Muscle of leg (tissue), 11 donors: ENCODE results near the gene KCNJ16. TPM values are rescaled to one million over a fixed set of nuclear protein-coding genes. Genes with fewer than 3 reads are reported as not detected.

Source experiments
- DNase-seq: peaks from one replicate; pipeline ENCODE4 v3.0.0; 2013
- H3K27ac ChIP-seq: one replicate; pipeline ENCODE4 v1.5.1; 2013; ENCODE audit warnings: mild to moderate bottlenecking, low read length, control low read depth
- H3K27me3 ChIP-seq: one replicate; pipeline ENCODE4 v1.6.1; 2013; ENCODE audit warnings: low read length; ENCODE audit not compliant: control insufficient read depth, insufficient read depth
- H3K36me3 ChIP-seq: one replicate; pipeline ENCODE4 v1.6.1; 2013; ENCODE audit warnings: low read length; ENCODE audit not compliant: control insufficient read depth, insufficient read depth
- H3K4me1 ChIP-seq: one replicate; pipeline ENCODE4 v1.6.1; 2013; ENCODE audit warnings: low read length; ENCODE audit not compliant: control insufficient read depth, insufficient read depth
- H3K4me3 ChIP-seq: one replicate; pipeline ENCODE4 v1.5.1; 2013; ENCODE audit warnings: low read length, control low read depth
- H3K9me3 ChIP-seq: replicated peaks from 2 replicates; pipeline ENCODE4 v1.6.1; 2013; ENCODE audit warnings: low read depth, low read length; ENCODE audit not compliant: control insufficient read depth
- WGBS: methylation state at CpG from one replicate; pipeline ENCODE4 v1.1.5; 2013; ENCODE audit warnings: missing lambda C conversion rate; ENCODE audit not compliant: insufficient coverage; 5-methylcytosine and 5-hydroxymethylcytosine counted together
- polyA plus RNA-seq, 8 donors: library from polyadenylated mRNA; unstranded; fragments of 120-200 nt; gene quantifications; one replicate each; pipeline versions ENCODE4 v1.2.1 to v1.2.3, GENCODE V29; 2013; ENCODE audit warnings: inconsistent platforms in 1 of 8, low replicate concordance in 1 of 8; ENCODE audit not compliant: insufficient read length in 8 of 8, insufficient read depth in 1 of 8
- total RNA-seq: library from RNA; stranded (reverse); fragments of 120-200 nt; gene quantifications from one replicate; pipeline ENCODE4 v1.2.4, GENCODE V29; 2013

KCNJ16 gene
- total and polyA plus RNA-seq, 9 donors: 0.08 to 0.79 (median 0.19) TPM

DNA sequence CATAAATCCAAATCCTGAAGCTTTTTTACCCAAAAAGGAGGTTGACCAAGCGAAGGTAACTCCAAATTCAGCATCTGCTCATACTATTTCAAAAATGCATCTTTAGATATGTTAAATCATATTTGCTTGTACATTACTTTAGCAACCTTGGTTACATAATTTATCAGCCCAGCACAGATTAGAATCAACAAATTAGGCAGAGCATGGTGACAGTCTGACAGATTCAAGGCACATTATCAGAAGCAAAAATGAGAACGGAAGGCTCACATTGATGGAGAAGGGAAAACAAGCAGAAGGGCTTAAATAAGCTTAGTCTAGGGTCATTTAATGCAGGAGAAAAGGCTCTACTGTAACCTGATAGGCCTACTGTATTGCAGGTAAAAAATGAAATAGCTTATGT, 90.4 kb downstream of the KCNJ16 start:
- WGBS: 50% methylated on average over 1 of the region's 2 CpGs
- Histone ChIP-seq H3K27ac (no peak overlapping the region), H3K4me3 (no peak overlapping the region), H3K9me3 (no peaks in the 10 kb centered on the region), H3K4me1 (peaks cover 8% of the 10 kb centered on the region), H3K36me3 (no peaks in the 10 kb centered on the region), H3K27me3 (peaks cover 11% of the 10 kb centered on the region)
- DNase-seq: no peak

DNA sequence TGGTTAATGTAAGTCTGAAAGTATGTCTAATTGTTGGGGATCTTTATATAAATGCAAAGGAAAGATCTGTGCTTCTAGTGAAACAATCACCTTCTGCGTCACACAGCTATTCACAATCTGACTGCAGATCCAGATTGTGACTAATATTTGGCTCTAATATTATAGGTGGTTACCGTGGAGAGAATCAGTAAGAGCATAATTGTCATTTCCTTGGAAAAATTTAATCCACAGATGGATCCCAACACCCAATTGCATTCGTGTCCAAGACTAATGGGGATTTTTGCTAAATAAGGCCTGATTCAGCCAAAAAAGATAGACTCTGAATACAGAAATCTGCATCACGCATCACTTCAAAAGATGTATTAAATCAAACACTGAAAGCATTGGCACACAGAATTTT, 91.6 kb downstream of the KCNJ16 start:
- peaks cover 11% of the 10 kb centered on the region for H3K27me3 ChIP-seq
- H3K4me3 ChIP-seq: no peak overlapping the region
- no CpG with 5 or more reads among the region's 4 CpGs for WGBS
- no peaks in the 10 kb centered on the region for H3K9me3 ChIP-seq
- no peak overlapping the region for H3K27ac ChIP-seq
- peak; percentile 36 for DNase-seq
- H3K4me1 ChIP-seq: peaks cover 8% of the 10 kb centered on the region
- no peaks in the 10 kb centered on the region for H3K36me3 ChIP-seq

DNA sequence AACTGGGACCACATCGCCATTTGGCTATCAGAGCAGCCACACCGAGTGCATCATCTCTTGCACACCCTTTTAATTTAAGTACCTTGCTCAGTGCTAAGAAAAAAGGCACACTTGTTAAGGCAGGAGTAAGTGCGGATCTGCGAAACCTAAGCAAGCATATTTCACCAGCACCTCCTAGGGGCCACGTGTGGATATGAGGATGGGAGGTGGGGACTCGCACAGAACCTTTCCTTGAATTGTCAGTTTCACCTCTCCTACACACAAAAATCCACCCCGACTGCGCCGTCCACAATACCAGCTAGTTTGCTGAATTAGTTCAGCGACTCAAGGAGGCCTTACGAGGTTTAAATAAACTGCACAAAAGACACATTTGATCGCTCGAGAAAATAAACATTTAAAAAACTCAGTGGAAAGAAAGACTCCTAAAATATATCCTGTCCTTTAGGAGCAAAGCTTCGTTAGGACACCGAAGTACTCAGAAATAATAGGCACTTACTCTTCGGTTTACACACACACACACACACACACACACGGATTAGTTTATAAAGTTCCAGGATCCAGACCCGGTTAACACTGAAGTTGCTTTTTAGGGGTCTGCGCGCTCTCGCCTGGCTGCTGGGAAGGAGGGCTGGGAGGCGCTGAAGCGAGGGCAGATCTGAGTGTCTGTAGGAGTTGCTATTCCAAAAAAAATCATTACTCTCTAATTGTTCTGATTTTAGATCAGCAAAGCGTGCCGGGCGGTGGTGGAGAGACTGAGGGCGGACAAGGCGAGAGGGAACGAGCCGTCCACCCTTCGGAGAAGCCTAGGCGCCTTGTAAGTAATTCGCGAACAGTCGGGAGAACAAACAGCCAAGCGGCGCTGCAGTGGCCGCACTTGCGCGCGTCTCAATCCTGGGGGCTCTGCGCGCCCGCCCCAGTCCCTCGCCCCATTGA, 93.3 kb downstream of the KCNJ16 start:
- Histone ChIP-seq H3K4me1 (peaks cover 8% of the 10 kb centered on the region), H3K27me3 (peaks cover 11% of the 10 kb centered on the region), H3K9me3 (no peaks in the 10 kb centered on the region), H3K27ac (peak overlapping the region; percentile 94), H3K36me3 (no peaks in the 10 kb centered on the region), H3K4me3 (peak overlapping the region; percentile 77)
- DNase-seq: peak; percentile 88
- WGBS: 0% methylated on average over 28 of the region's 45 CpGs

DNA sequence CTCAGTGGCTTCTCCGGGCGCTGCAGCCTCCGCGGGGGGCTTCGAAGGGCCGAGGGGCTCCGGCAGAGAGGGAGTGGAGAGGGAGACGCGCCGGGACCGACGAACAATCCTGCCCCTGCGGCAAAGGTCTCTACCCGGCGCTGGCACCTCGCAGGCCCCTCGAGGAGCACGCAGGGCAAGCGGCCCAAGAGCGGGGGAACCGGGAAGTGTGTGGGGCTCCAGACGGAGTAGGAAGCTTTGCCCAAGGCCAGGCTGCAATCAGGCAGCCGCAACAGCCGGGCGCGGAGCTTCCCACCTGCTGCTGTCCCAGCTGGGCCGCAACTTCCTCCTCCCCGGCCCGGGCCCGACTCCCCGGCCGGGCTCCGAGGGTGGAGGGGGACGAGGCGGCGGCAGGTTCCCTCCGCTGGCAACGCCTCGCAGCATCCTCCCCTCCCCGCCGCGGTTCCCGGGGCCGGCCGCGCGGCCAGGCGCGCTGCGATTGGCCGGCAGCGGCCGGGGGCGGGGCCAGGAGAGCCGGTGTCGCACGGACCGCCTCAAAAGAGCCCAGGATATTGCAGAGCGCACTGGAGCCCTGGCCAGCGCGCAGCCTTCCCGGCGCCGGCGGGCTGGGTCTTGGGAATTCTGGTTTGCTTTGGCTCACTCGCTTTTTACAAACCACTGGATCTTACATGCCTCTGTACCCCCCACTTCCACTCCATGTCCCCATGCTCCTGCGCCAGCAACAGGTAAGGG, 94.1 kb downstream of the KCNJ16 start, which contains the start of gene KCNJ2:
TSS of gene KCNJ2 (plus strand) at position 556 of the 732 bp plus-strand sequence. CDS start 5,508 bp downstream, outside the sequence.
- Histone ChIP-seq H3K4me1 (peaks cover 8% of the 10 kb centered on the region), H3K27me3 (peaks cover 11% of the 10 kb centered on the region), H3K4me3 (peak within 1 kb of the TSS; percentile 77), H3K27ac (peak within 1 kb of the TSS; percentile 94), H3K36me3 (no peaks in the 10 kb centered on the region), H3K9me3 (no peaks in the 10 kb centered on the region)
- 0% methylated on average over 67 of the region's 67 CpGs for WGBS
- peak; percentile 95 for DNase-seq

- peaks cover 11% of the 10 kb centered on the region for H3K27me3 ChIP-seq
- peaks cover under 1% of the 10 kb centered on the region for H3K36me3 ChIP-seq
- H3K4me1 ChIP-seq: peaks cover 8% of the 10 kb centered on the region
- 8% methylated on average over 19 of the region's 24 CpGs for WGBS
- peak; percentile 82 for DNase-seq
- peak overlapping the region; percentile 87 for H3K27ac ChIP-seq
- peak overlapping the region; percentile 64 for H3K4me3 ChIP-seq
- no peaks in the 10 kb centered on the region for H3K9me3 ChIP-seq
These were observed 94.9 kb downstream of the KCNJ16 start for GRCh38 chr17:70169709-70170597.

GRCh38 chr17:70171159-70171558, 96.1 kb downstream of the KCNJ16 start:
- DNase-seq: peak; percentile 46
- H3K9me3 ChIP-seq: no peaks in the 10 kb centered on the region
- H3K27me3 ChIP-seq: peaks cover 11% of the 10 kb centered on the region
- H3K36me3 ChIP-seq: peaks cover 13% of the 10 kb centered on the region
- peak overlapping the region; percentile 64 for H3K4me3 ChIP-seq
- H3K4me1 ChIP-seq: peaks cover 8% of the 10 kb centered on the region
- 22% methylated on average over 1 of the region's 5 CpGs for WGBS
- H3K27ac ChIP-seq: peak overlapping the region; percentile 53

- no peak for DNase-seq
- H3K36me3 ChIP-seq: peaks cover 20% of the 10 kb centered on the region
- no peaks in the 10 kb centered on the region for H3K9me3 ChIP-seq
- H3K4me1 ChIP-seq: peaks cover 8% of the 10 kb centered on the region
- H3K27me3 ChIP-seq: peaks cover 11% of the 10 kb centered on the region
- no CpG with 5 or more reads among the region's 2 CpGs for WGBS
- no peak overlapping the region for H3K27ac ChIP-seq
- H3K4me3 ChIP-seq: no peak overlapping the region
These were observed 97.4 kb downstream of the KCNJ16 start for GRCh38 chr17:70172449-70172848.

DNA sequence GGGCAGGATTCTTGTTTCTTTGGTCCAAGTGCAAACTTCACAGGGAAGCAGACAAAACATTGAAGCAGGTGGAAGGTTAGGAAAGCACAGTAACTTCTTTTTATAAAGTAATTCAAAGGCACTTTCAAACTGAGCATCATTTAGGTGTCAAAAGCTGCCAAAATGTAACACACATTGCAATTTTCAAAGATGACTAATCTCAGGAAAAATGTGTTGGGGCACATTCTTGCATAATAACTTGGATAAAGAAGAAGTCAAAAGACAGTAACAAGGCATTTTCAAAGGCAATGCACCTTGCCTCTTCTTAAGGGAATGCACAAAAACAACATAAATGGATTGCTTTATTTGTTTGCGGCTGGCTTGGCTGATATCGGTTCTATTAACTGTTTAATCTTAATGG, 97.9 kb downstream of the KCNJ16 start:
- no peak overlapping the region for H3K4me3 ChIP-seq
- H3K36me3 ChIP-seq: peaks cover 20% of the 10 kb centered on the region
- H3K27ac ChIP-seq: no peak overlapping the region
- WGBS: no CpG with 5 or more reads among the region's 2 CpGs
- no peak for DNase-seq
- peaks cover 11% of the 10 kb centered on the region for H3K27me3 ChIP-seq
- H3K9me3 ChIP-seq: no peaks in the 10 kb centered on the region
- H3K4me1 ChIP-seq: peaks cover 6% of the 10 kb centered on the region

DNA sequence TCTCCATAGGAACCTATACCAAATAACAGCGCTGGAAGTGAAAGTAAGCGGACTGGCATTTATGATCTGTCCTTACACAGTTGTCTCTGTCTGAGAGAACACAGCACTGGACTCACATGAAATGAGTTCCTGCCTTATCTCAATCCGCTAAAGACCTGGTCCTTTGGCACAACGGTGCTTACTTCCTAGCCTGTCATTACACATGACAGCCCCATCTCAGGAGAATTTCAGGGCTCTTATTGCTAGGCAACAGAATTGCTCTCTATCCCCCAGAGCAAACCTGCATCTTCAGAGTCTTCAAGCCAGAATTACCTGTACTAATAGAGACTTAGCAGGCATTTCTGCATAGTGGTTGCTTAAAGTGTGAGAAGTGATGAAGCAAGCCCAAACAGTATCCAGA, 98.7 kb downstream of the KCNJ16 start:
- 75% methylated on average over 4 of the region's 4 CpGs for WGBS
- Histone ChIP-seq H3K4me1 (peaks cover 6% of the 10 kb centered on the region), H3K27me3 (peaks cover 11% of the 10 kb centered on the region), H3K4me3 (no peak overlapping the region), H3K36me3 (peaks cover 20% of the 10 kb centered on the region), H3K27ac (no peak overlapping the region), H3K9me3 (no peaks in the 10 kb centered on the region)
- DNase-seq: no peak
